H1 (cell line): ENCODE measurements around the gene PAIP2.

Experiments
- BACH1 ChIP-seq: IDR thresholded peaks from 2 replicates; pipeline ENCODE4 v1.6.1; 2012; ENCODE audit warnings: low read length, improper control_type of control experiment
- BRCA1 ChIP-seq: IDR thresholded peaks from 2 replicates; pipeline ENCODE4 v1.6.1; 2012; ENCODE audit warnings: low read depth, low read length, improper control_type of control experiment
- CHD2 ChIP-seq: IDR thresholded peaks from 2 replicates; pipeline ENCODE4 v1.6.1; 2012; ENCODE audit warnings: low read length, improper control_type of control experiment
- CTCF ChIP-seq, 3 experiments: IDR thresholded peaks; 1 replicate in 2 of 3; 2 replicates in 1 of 3; pipeline versions ENCODE4 v1.5.1 to v1.6.1; 2011; ENCODE audit warnings: low read length in 3 of 3, mild to moderate bottlenecking in 3 of 3, inconsistent platforms in 2 of 3, low read depth in 1 of 3, moderate library complexity in 1 of 3; ENCODE audit not compliant: insufficient read depth in 1 of 3; ENCODE audit errors: control extremely low read depth in 1 of 3
- EZH2 ChIP-seq: fragments of 200-600 bp; sonication (generic); IDR thresholded peaks from 2 replicates; pipeline ENCODE4 v1.7.1; 2012; ENCODE audit warnings: low read depth, mild to moderate bottlenecking, moderate library complexity, low read length, inconsistent platforms; ENCODE audit not compliant: severe bottlenecking
- MAX ChIP-seq: IDR thresholded peaks from 2 replicates; pipeline ENCODE4 v1.6.1; 2012; ENCODE audit warnings: inconsistent platforms
- POLR2AphosphoS5 ChIP-seq: IDR thresholded peaks from 2 replicates; pipeline ENCODE4 v1.6.1; 2011; ENCODE audit warnings: low read depth, low read length
- SIN3A ChIP-seq, 2 experiments: IDR thresholded peaks in 1 of 2; conservative IDR thresholded peaks in 1 of 2; 2 replicates each; pipeline ENCODE4 v1.6.1; 2011 to 2012; ENCODE audit warnings: low read length in 2 of 2, improper control_type of control experiment in 1 of 2, low read depth in 1 of 2, mild to moderate bottlenecking in 1 of 2

- no peak for TF ChIP-seq EZH2
- no peak for TF ChIP-seq MAX
- no peak for TF ChIP-seq CTCF (IDR thresholded peaks at IDR 0.05; ENCODE audit: control extremely low read depth in 1 of 3, insufficient read depth in 1 of 3, low read depth in 1 of 3, low read length in 3 of 3)
- no peak for TF ChIP-seq POLR2AphosphoS5
- no peak for TF ChIP-seq CHD2
- no peak for TF ChIP-seq BRCA1
- TF ChIP-seq BACH1: no peak
- no peak for TF ChIP-seq SIN3A (conservative IDR thresholded peaks at IDR 0.05 in 1 of 2, IDR thresholded peaks at IDR 0.05 in 1 of 2; ENCODE audit: low read depth in 1 of 2, low read length in 2 of 2)
Observed at GRCh38 chr5:139414581-139415130, 73.0 kb downstream of the PAIP2 start.
